ENCODE results near the gene PINK1.

DNA sequence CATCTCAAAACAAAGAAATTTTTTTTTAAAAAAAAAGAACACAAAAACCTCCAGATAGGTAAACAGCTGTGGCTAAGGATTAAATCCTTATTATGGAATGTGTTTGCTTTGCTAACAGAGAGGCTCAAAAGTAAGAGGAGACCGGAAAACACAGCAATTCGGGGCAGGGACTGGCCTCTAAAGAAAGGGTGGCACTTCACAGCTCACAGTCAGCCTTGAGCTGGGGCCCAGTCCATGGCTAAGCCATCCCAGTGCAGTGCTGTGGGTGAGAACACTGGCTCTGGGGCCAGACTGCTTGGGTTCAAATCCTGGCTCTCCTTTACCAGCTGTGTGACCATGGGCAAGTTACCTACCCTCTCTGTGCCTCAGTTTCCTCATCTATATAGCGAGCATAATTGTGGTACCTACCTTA lies 56.4 kb downstream of the PINK1 start:
- no peak for TF ChIP-seq POLR2AphosphoS5 (IDR thresholded peaks at IDR 0.05)
- TF ChIP-seq, protein P1, sequence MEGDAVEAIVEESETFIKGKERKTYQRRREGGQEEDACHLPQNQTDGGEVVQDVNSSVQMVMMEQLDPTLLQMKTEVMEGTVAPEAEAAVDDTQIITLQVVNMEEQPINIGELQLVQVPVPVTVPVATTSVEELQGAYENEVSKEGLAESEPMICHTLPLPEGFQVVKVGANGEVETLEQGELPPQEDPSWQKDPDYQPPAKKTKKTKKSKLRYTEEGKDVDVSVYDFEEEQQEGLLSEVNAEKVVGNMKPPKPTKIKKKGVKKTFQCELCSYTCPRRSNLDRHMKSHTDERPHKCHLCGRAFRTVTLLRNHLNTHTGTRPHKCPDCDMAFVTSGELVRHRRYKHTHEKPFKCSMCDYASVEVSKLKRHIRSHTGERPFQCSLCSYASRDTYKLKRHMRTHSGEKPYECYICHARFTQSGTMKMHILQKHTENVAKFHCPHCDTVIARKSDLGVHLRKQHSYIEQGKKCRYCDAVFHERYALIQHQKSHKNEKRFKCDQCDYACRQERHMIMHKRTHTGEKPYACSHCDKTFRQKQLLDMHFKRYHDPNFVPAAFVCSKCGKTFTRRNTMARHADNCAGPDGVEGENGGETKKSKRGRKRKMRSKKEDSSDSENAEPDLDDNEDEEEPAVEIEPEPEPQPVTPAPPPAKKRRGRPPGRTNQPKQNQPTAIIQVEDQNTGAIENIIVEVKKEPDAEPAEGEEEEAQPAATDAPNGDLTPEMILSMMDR (IDR thresholded peaks at IDR 0.05): no peak
- TF ChIP-seq POLR2A (IDR thresholded peaks at IDR 0.05; ENCODE audit: low read depth): no peak
